Endodermal cell (in vitro differentiated cells): ENCODE data around the gene SPRTN. TPM values are rescaled to one million over a fixed set of nuclear protein-coding genes. Genes with fewer than 3 reads are reported as not detected.
A peak's percentile ranks its signal among the peaks of the same experiment; 100 is the strongest.

Source experiments
- DNase-seq: peaks from one replicate; pipeline ENCODE4 v3.0.0-alpha.2; 2017
- H3K27ac ChIP-seq: 2 replicates; pipeline ENCODE4 v1.5.1; 2013; ENCODE audit warnings: mild to moderate bottlenecking, low read depth, low read length, moderate library complexity
- H3K27me3 ChIP-seq: 2 replicates; pipeline ENCODE4 v1.6.1; 2013; ENCODE audit warnings: mild to moderate bottlenecking, low read length, moderate library complexity; ENCODE audit not compliant: insufficient read depth, control insufficient read depth, poor library complexity, severe bottlenecking
- H3K36me3 ChIP-seq: 2 replicates; pipeline ENCODE4 v1.7.0; 2013; ENCODE audit warnings: mild to moderate bottlenecking, low read length, moderate library complexity; ENCODE audit not compliant: control insufficient read depth, insufficient read depth
- H3K4me1 ChIP-seq: one replicate; pipeline ENCODE4 v1.7.0; 2013; ENCODE audit warnings: low read length; ENCODE audit not compliant: control insufficient read depth, insufficient read depth
- H3K4me3 ChIP-seq: 2 replicates; pipeline ENCODE4 v1.5.1; 2013; ENCODE audit warnings: mild to moderate bottlenecking, low read length, moderate library complexity
- H3K9ac ChIP-seq: 2 replicates; pipeline ENCODE4 v1.6.1; 2013; ENCODE audit warnings: mild to moderate bottlenecking, low read length, moderate library complexity; ENCODE audit not compliant: poor library complexity, severe bottlenecking; ENCODE audit errors: extremely low read depth
- H3K9me3 ChIP-seq: 2 replicates; pipeline ENCODE4 v1.6.1; 2013; ENCODE audit warnings: mild to moderate bottlenecking, low read length, moderate library complexity; ENCODE audit not compliant: control insufficient read depth
- H3K27ac Mint-ChIP-seq: 2 replicates; pipeline ENCODE4 v1.8.0; 2020; ENCODE audit warnings: mixed read lengths
- H3K27me3 Mint-ChIP-seq: 2 replicates; pipeline ENCODE4 v1.8.0; 2021; ENCODE audit warnings: mild to moderate bottlenecking, mixed read lengths; ENCODE audit not compliant: insufficient read depth
- H3K36me3 Mint-ChIP-seq: 2 replicates; pipeline ENCODE4 v1.8.0; 2020; ENCODE audit warnings: low read depth, mixed read lengths
- H3K4me1 Mint-ChIP-seq: 2 replicates; pipeline ENCODE4 v1.8.0; 2020; ENCODE audit warnings: mixed read lengths
- H3K4me3 Mint-ChIP-seq: 2 replicates; pipeline ENCODE4 v1.8.0; 2020; ENCODE audit warnings: mild to moderate bottlenecking, moderate library complexity, mixed read lengths
- H3K9me3 Mint-ChIP-seq: 2 replicates; pipeline ENCODE4 v1.8.0; 2020; ENCODE audit warnings: mild to moderate bottlenecking, mixed read lengths
- WGBS, 2 experiments: methylation state at CpG; one replicate each; pipeline versions ENCODE4 v1.1.5 to v1.1.7; 2013; ENCODE audit warnings: missing lambda C conversion rate in 2 of 2, mixed read lengths in 1 of 2; ENCODE audit not compliant: insufficient coverage in 1 of 2, insufficient read length in 1 of 2; 5-methylcytosine and 5-hydroxymethylcytosine counted together
- total RNA-seq, 2 donors: library from RNA; stranded (reverse); fragmentation: NEBNext Ultra II Directional in 1 of 2; extraction: Animal tissue kit (Norgen Biotek cat#: 25700) in 1 of 2; gene quantifications; 2 replicates in 1 of 2; 3 replicates in 1 of 2; pipeline ENCODE4 v1.2.1, GENCODE V29; 2021
- TF ChIP-seq, protein P1 (sequence below): fragments of 200-600 bp; sonication (generic); conservative IDR thresholded peaks from 2 replicates; pipeline ENCODE4 v1.5.0; 2021; ENCODE audit warnings: antibody characterized with exemption, mild to moderate bottlenecking

Gene SPRTN
- total RNA-seq, 2 donors from 2014 or later, result 12.4 to 20.4 TPM

DNA sequence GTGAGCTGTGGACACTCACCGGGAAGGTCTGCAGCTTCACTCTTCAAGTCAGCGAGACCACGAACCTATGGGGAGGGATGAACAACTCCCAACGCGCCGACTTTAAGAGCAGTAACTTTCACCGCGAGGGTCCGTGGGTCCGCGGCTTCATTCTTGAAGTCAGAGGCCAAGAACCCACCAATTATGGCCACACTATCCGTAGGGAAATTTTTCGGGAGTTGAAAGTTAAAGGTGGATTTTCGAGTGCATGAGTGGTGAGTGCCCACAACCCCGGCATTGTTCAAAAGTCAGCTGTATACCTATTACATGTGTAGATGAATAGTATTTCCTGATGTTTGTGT, 20.1 kb upstream of the SPRTN start:
- WGBS, 2 experiments, result 88 to 95% methylated on average over 7 to 15 of the region's 15 CpGs
- Histone ChIP-seq H3K27ac (no peak overlapping the region), H3K4me3 (no peak overlapping the region), H3K36me3 (no peaks in the 10 kb centered on the region), H3K27me3 (no peaks in the 10 kb centered on the region), H3K9me3 (no peaks in the 10 kb centered on the region), H3K9ac (no peak overlapping the region), H3K4me1 (no peaks in the 10 kb centered on the region)
- Mint-ChIP-seq H3K4me1 (no peaks in the 10 kb centered on the region), H3K36me3 (no peaks in the 10 kb centered on the region), H3K27me3 (peaks cover 2% of the 10 kb centered on the region), H3K27ac (no peak overlapping the region), H3K4me3 (no peak overlapping the region), H3K9me3 (peaks cover 4% of the 10 kb centered on the region)
- TF ChIP-seq, protein P1, sequence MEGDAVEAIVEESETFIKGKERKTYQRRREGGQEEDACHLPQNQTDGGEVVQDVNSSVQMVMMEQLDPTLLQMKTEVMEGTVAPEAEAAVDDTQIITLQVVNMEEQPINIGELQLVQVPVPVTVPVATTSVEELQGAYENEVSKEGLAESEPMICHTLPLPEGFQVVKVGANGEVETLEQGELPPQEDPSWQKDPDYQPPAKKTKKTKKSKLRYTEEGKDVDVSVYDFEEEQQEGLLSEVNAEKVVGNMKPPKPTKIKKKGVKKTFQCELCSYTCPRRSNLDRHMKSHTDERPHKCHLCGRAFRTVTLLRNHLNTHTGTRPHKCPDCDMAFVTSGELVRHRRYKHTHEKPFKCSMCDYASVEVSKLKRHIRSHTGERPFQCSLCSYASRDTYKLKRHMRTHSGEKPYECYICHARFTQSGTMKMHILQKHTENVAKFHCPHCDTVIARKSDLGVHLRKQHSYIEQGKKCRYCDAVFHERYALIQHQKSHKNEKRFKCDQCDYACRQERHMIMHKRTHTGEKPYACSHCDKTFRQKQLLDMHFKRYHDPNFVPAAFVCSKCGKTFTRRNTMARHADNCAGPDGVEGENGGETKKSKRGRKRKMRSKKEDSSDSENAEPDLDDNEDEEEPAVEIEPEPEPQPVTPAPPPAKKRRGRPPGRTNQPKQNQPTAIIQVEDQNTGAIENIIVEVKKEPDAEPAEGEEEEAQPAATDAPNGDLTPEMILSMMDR, result no peak
- no peak for DNase-seq

DNA sequence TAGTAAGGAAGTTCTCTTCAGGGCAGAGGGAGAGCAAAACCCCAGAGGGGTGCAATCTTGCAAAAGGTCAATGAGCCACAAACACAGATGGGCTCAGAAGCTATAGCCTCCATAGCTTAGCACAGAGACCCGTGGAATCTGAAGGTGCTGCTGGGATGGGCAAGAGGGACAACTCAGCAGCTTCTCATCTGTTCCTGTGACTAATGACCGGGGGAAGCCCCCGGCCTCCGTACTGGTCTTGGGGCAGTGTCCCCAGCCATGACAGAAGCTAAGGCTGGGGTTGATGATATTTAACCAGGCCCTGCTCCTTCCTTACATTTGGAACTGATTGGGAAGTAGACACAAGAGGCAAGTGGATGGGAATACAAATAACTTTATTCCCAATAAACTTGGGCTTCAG, 19.5 kb upstream of the SPRTN start:
- TF ChIP-seq, protein P1, result no peak
- peaks cover 4% of the 10 kb centered on the region for H3K9me3 Mint-ChIP-seq
- no peak overlapping the region for H3K4me3 Mint-ChIP-seq
- WGBS, 2 experiments, result 90 to 92% methylated on average over 1 to 4 of the region's 4 CpGs
- DNase-seq, result peak; percentile 13
- H3K27ac Mint-ChIP-seq, result no peak overlapping the region
- Histone ChIP-seq H3K4me1 (no peaks in the 10 kb centered on the region), H3K27ac (no peak overlapping the region), H3K9ac (no peak overlapping the region), H3K27me3 (no peaks in the 10 kb centered on the region), H3K9me3 (no peaks in the 10 kb centered on the region), H3K36me3 (no peaks in the 10 kb centered on the region), H3K4me3 (no peak overlapping the region)
- no peaks in the 10 kb centered on the region for H3K36me3 Mint-ChIP-seq
- H3K27me3 Mint-ChIP-seq, result no peaks in the 10 kb centered on the region
- H3K4me1 Mint-ChIP-seq, result no peaks in the 10 kb centered on the region

DNA sequence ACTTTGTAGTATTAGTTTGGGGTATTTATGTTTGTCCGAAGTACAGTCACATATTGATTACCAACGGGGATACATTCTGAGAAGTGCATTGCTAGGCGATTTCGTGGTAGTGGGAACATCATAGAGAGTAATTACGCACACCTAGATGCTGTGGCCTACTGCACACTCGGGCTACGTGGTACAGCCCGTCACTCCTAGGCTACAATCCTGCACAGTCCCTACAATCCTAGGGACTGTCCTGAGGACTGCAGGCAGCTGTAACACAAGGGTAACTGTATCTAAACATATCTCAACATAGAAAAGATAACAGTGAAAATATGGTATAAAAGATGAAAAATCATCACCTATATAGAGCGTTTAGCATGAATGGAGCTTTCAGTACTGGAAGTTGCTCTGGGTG, 19.0 kb upstream of the SPRTN start:
- TF ChIP-seq, protein P1, result no peak
- Histone ChIP-seq H3K4me1 (no peaks in the 10 kb centered on the region), H3K27ac (no peak overlapping the region), H3K27me3 (no peaks in the 10 kb centered on the region), H3K9me3 (no peaks in the 10 kb centered on the region), H3K36me3 (no peaks in the 10 kb centered on the region), H3K4me3 (no peak overlapping the region), H3K9ac (no peak overlapping the region)
- Mint-ChIP-seq H3K9me3 (peaks cover 4% of the 10 kb centered on the region), H3K36me3 (no peaks in the 10 kb centered on the region), H3K27ac (no peak overlapping the region), H3K27me3 (no peaks in the 10 kb centered on the region), H3K4me1 (no peaks in the 10 kb centered on the region), H3K4me3 (no peak overlapping the region)
- WGBS, 2 experiments, result 93 to 98% methylated on average over 6 to 9 of the region's 9 CpGs
- DNase-seq, result no peak
